HEK293 (cell line): ENCODE measurements around the gene ELL.

Experiments
- CTCF ChIA-PET: fragments of 350-600 bp; formaldehyde crosslinking; extraction: SDS; loops from one replicate; lab custom pipeline; 2021; ENCODE audit warnings: antibody characterized with exemption; lab: Yijun Ruan, JAX
- POLR2A ChIA-PET: fragments of 300-600 bp; formaldehyde crosslinking; extraction: SDS; loops from one replicate; lab custom pipeline; 2020; ENCODE audit warnings: antibody characterized with exemption, inconsistent platforms; lab: Yijun Ruan, JAX
- H3K27ac ChIP-seq: fragments of 200-500 bp; sonication (Bioruptor generic); 2 replicates; pipeline ENCODE4 v1.5.1; 2014; ENCODE audit warnings: low read depth, low read length, control low read depth, inconsistent platforms; ENCODE audit errors: extremely low read depth
- H3K36me3 ChIP-seq, 2 experiments: fragments of 200-500 bp in 1 of 2; sonication (Bioruptor generic) in 1 of 2; 1 replicate in 1 of 2; 2 replicates in 1 of 2; pipeline ENCODE4 v1.5.1; 2014 to 2017; ENCODE audit warnings: inconsistent platforms in 2 of 2, low read length in 2 of 2; ENCODE audit not compliant: control insufficient read depth in 2 of 2, insufficient read depth in 1 of 2
- H3K4me1 ChIP-seq: fragments of 200-500 bp; sonication (Bioruptor generic); 2 replicates; pipeline ENCODE4 v1.5.1; 2014; ENCODE audit warnings: mild to moderate bottlenecking, low read length, inconsistent platforms; ENCODE audit not compliant: control insufficient read depth, insufficient read depth
- H3K4me3 ChIP-seq: 2 replicates; pipeline ENCODE4 v1.5.1; 2011; ENCODE audit warnings: low read depth, mild to moderate bottlenecking, control low read depth, low read length, moderate library complexity
- H3K9me3 ChIP-seq: fragments of 200-500 bp; sonication (Bioruptor generic); 2 replicates; pipeline ENCODE4 v1.5.1; 2014; ENCODE audit warnings: low read depth, low read length, inconsistent platforms; ENCODE audit not compliant: control insufficient read depth, insufficient read depth
- EGR2 ChIP-seq: fragments of 450-650 bp; formaldehyde crosslinking; IDR thresholded peaks from 2 replicates; pipeline ENCODE4 v1.5.1; 2016; ENCODE audit warnings: low read depth, missing biosample characterization, missing genetic modification characterization
- GLIS2 ChIP-seq: fragments of 450-650 bp; formaldehyde crosslinking; IDR thresholded peaks from 2 replicates; pipeline ENCODE4 v1.5.1; 2016; ENCODE audit warnings: missing biosample characterization, missing genetic modification characterization
- KLF17 ChIP-seq: fragments of 450-650 bp; formaldehyde crosslinking; IDR thresholded peaks from 2 replicates; pipeline ENCODE4 v1.5.1; 2016; ENCODE audit warnings: missing biosample characterization, missing genetic modification characterization
- PATZ1 ChIP-seq: fragments of 450-650 bp; formaldehyde crosslinking; IDR thresholded peaks from 2 replicates; pipeline ENCODE4 v1.5.1; 2016; ENCODE audit warnings: missing biosample characterization, missing genetic modification characterization
- YY1 ChIP-seq: fragments of 450-650 bp; formaldehyde crosslinking; IDR thresholded peaks from 2 replicates; pipeline ENCODE4 v1.5.1; 2018; ENCODE audit warnings: missing biosample characterization, missing genetic modification characterization
- ZBTB1 ChIP-seq: fragments of 450-650 bp; formaldehyde crosslinking; IDR thresholded peaks from 2 replicates; pipeline ENCODE4 v1.5.1; 2016; ENCODE audit warnings: missing biosample characterization, missing genetic modification characterization
- ZBTB21 ChIP-seq: fragments of 450-650 bp; formaldehyde crosslinking; IDR thresholded peaks from 2 replicates; pipeline ENCODE4 v1.5.1; 2017; ENCODE audit warnings: missing biosample characterization, missing genetic modification characterization
- ZBTB26 ChIP-seq: fragments of 450-650 bp; formaldehyde crosslinking; optimal IDR thresholded peaks from 2 replicates; pipeline ENCODE3; 2016; ENCODE audit warnings: missing biosample characterization, mild to moderate bottlenecking, missing genetic modification characterization
- ZBTB7A ChIP-seq: fragments of 450-650 bp; formaldehyde crosslinking; IDR thresholded peaks from 2 replicates; pipeline ENCODE4 v1.5.1; 2016; ENCODE audit warnings: low read depth, missing biosample characterization, missing genetic modification characterization
- ZFHX2 ChIP-seq: fragments of 450-650 bp; formaldehyde crosslinking; conservative IDR thresholded peaks from 2 replicates; pipeline ENCODE4 v1.5.1; 2016; ENCODE audit warnings: missing biosample characterization, missing genetic modification characterization
- ZFP3 ChIP-seq: fragments of 450-650 bp; formaldehyde crosslinking; IDR thresholded peaks from 2 replicates; pipeline ENCODE4 v1.5.1; 2016; ENCODE audit warnings: low read depth, missing biosample characterization, missing genetic modification characterization
- ZNF146 ChIP-seq: fragments of 450-650 bp; formaldehyde crosslinking; IDR thresholded peaks from 2 replicates; pipeline ENCODE4 v1.5.1; 2016; ENCODE audit warnings: missing biosample characterization, missing genetic modification characterization
- ZNF19 ChIP-seq: fragments of 450-650 bp; formaldehyde crosslinking; IDR thresholded peaks from 2 replicates; pipeline ENCODE4; 2016; ENCODE audit warnings: missing biosample characterization, missing genetic modification characterization, low read depth
- ZNF202 ChIP-seq: fragments of 450-650 bp; formaldehyde crosslinking; IDR thresholded peaks from 2 replicates; pipeline ENCODE4 v1.5.1; 2016; ENCODE audit warnings: missing biosample characterization, missing genetic modification characterization, borderline replicate concordance
- ZNF214 ChIP-seq: fragments of 450-650 bp; formaldehyde crosslinking; IDR thresholded peaks from 2 replicates; pipeline ENCODE4 v1.5.1; 2017; ENCODE audit warnings: missing biosample characterization, mild to moderate bottlenecking, missing genetic modification characterization, borderline replicate concordance
- ZNF23 ChIP-seq: fragments of 450-650 bp; formaldehyde crosslinking; IDR thresholded peaks from 2 replicates; pipeline ENCODE4 v1.5.1; 2016; ENCODE audit warnings: missing biosample characterization, missing genetic modification characterization, borderline replicate concordance
- ZNF280D ChIP-seq: fragments of 450-650 bp; formaldehyde crosslinking; IDR thresholded peaks from 2 replicates; pipeline ENCODE4 v1.5.1; 2016; ENCODE audit warnings: missing biosample characterization, missing genetic modification characterization
- ZNF341 ChIP-seq: fragments of 450-650 bp; formaldehyde crosslinking; IDR thresholded peaks from 2 replicates; pipeline ENCODE4; 2016; ENCODE audit warnings: low read depth, missing biosample characterization, missing genetic modification characterization
- ZNF394 ChIP-seq: fragments of 450-650 bp; formaldehyde crosslinking; IDR thresholded peaks from 2 replicates; pipeline ENCODE4 v1.5.1; 2016; ENCODE audit warnings: missing biosample characterization, missing genetic modification characterization, mild to moderate bottlenecking, moderate library complexity, borderline replicate concordance
- ZNF48 ChIP-seq: fragments of 450-650 bp; formaldehyde crosslinking; IDR thresholded peaks from 2 replicates; pipeline ENCODE4 v1.5.1; 2016; ENCODE audit warnings: missing biosample characterization, missing genetic modification characterization
- ZNF521 ChIP-seq: fragments of 450-650 bp; formaldehyde crosslinking; IDR thresholded peaks from 2 replicates; pipeline ENCODE4 v1.5.1; 2017; ENCODE audit warnings: missing biosample characterization, mild to moderate bottlenecking, missing genetic modification characterization
- ZNF544 ChIP-seq: fragments of 450-650 bp; formaldehyde crosslinking; IDR thresholded peaks from 2 replicates; pipeline ENCODE4 v1.5.0; 2017; ENCODE audit warnings: missing biosample characterization, missing genetic modification characterization
- ZNF610 ChIP-seq: fragments of 450-650 bp; formaldehyde crosslinking; IDR thresholded peaks from 2 replicates; pipeline ENCODE4 v1.5.1; 2016; ENCODE audit warnings: missing biosample characterization, missing genetic modification characterization, borderline replicate concordance
- ZNF626 ChIP-seq: fragments of 450-650 bp; sonication (Bioruptor Pico); formaldehyde crosslinking; IDR thresholded peaks from 2 replicates; pipeline ENCODE4 v1.5.1; 2018; ENCODE audit warnings: missing biosample characterization, missing genetic modification characterization, inconsistent platforms
- ZNF629 ChIP-seq: fragments of 450-650 bp; formaldehyde crosslinking; IDR thresholded peaks from 2 replicates; pipeline ENCODE4 v1.5.1; 2017; ENCODE audit warnings: missing biosample characterization, missing genetic modification characterization
- ZNF654 ChIP-seq: fragments of 450-650 bp; formaldehyde crosslinking; IDR thresholded peaks from 2 replicates; pipeline ENCODE4 v1.5.1; 2016; ENCODE audit warnings: low read depth, missing biosample characterization, missing genetic modification characterization
- ZNF658 ChIP-seq: fragments of 450-650 bp; formaldehyde crosslinking; IDR thresholded peaks from 2 replicates; pipeline ENCODE4; 2016; ENCODE audit warnings: missing biosample characterization, missing genetic modification characterization
- ZNF701 ChIP-seq: fragments of 450-650 bp; formaldehyde crosslinking; IDR thresholded peaks from 2 replicates; pipeline ENCODE4 v1.5.1; 2016; ENCODE audit warnings: missing biosample characterization, missing genetic modification characterization
- ZSCAN16 ChIP-seq: fragments of 450-650 bp; formaldehyde crosslinking; IDR thresholded peaks from 2 replicates; pipeline ENCODE4 v1.5.1; 2016; ENCODE audit warnings: missing biosample characterization, missing genetic modification characterization

ELL gene

GRCh38 chr19:18551631-18552030, 29.8 kb upstream of the ELL start:
- H3K36me3 ChIP-seq, result no peaks in the 10 kb centered on the region
- H3K27ac ChIP-seq, result no peak overlapping the region
- TF ChIP-seq ZNF610 (no peak), ZNF544 (tag by site-specific recombination) (no peak), ZNF629 (tag by site-specific recombination) (no peak), ZNF701 (tag by site-specific recombination) (no peak), ZBTB26 (tag by site-specific recombination) (no peak), ZNF19 (tag by site-specific recombination) (no peak), ZNF626 (tag by site-specific recombination) (no peak), ZSCAN16 (no peak), YY1 (tag by site-specific recombination) (no peak), ZNF658 (tag by site-specific recombination) (no peak), ZFP3 (tag by site-specific recombination) (no peak), EGR2 (tag by site-specific recombination) (no peak), ZNF23 (tag by site-specific recombination) (no peak), ZBTB1 (no peak), ZNF654 (tag by site-specific recombination) (no peak), ZNF202 (tag by site-specific recombination) (no peak), ZNF280D (tag by site-specific recombination) (no peak)
- H3K4me3 ChIP-seq, result no peak overlapping the region
- ChIA-PET POLR2A (interaction anchor here (0.7 kb wide), 2 partner anchors 41 to 283 kb away, joined by 3 to 4 read pairs; no protein-coding TSS in a partner anchor), CTCF (interaction anchor here (0.6 to 1.3 kb wide), 3 partner anchors 16 to 202 kb away, joined by 3 to 8 read pairs (median 5); no protein-coding TSS in a partner anchor)
- no peaks in the 10 kb centered on the region for H3K9me3 ChIP-seq
- no peaks in the 10 kb centered on the region for H3K4me1 ChIP-seq

GRCh38 chr19:18543814-18544475, 22.1 kb upstream of the ELL start:
- POLR2A ChIA-PET, result interaction anchor here (0.6 to 1.6 kb wide), 6 partner anchors 10 to 1997 kb away, joined by 3 to 6 read pairs (median 3); partner anchors contain the start of genes KXD1, REX1BD and UBA52
- Histone ChIP-seq H3K4me3 (peak overlapping the region; percentile 78), H3K36me3 (peaks cover 9 to 29% of the 10 kb centered on the region in 2 experiments), H3K9me3 (no peaks in the 10 kb centered on the region), H3K4me1 (no peaks in the 10 kb centered on the region), H3K27ac (no peak overlapping the region)
- CTCF ChIA-PET, result interaction anchor here (0.6 to 1.5 kb wide), 4 partner anchors 9 to 731 kb away, joined by 3 to 4 read pairs (median 4); partner anchors contain the start of genes COPE and DDX49
- TF ChIP-seq ZBTB7A (tag by site-specific recombination) (no peak), ZFHX2 (tag by site-specific recombination) (0 out of 2 replicates have a peak, but pooled peaks have one; percentile 11), ZNF146 (tag by site-specific recombination) (no peak), ZNF521 (tag by site-specific recombination) (no peak), KLF17 (0 out of 2 replicates have a peak, but pooled peaks have one; percentile 35), GLIS2 (tag by site-specific recombination) (no peak), PATZ1 (peak; percentile 72), ZNF654 (tag by site-specific recombination) (peak; percentile 38), ZNF48 (tag by site-specific recombination) (no peak), ZBTB21 (tag by site-specific recombination) (peak; percentile 35; the same call in 1 of the 2 replicates), ZNF214 (no peak), ZNF394 (tag by site-specific recombination) (no peak), ZNF341 (tag by site-specific recombination) (no peak)
